ENCODE measurements around the gene TAF1A.

TAF1A gene

DNA sequence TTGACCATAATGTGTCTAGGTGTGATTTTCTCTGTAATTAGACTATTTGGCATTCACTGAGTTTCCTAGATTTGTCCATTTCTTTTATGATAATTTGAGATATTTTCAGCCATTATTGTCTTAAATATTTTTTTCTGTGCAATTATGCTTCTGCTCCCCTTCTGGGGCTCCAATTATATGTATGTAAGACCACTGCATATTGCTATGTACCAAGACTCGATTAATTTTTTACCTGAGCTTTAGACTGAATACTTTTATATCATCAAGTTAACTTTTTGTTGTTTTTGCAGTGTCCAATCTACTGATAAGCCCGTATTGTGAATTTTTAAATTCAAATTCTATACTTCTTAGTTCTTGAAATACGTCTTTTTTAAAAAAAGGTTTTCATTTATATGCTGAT, 5.1 kb upstream of the TAF1A start:
- DNase-seq, result no peak

GRCh38 chr1:222592171-222592570, 2.4 kb upstream of the TAF1A start:
- no peak for DNase-seq

DNA sequence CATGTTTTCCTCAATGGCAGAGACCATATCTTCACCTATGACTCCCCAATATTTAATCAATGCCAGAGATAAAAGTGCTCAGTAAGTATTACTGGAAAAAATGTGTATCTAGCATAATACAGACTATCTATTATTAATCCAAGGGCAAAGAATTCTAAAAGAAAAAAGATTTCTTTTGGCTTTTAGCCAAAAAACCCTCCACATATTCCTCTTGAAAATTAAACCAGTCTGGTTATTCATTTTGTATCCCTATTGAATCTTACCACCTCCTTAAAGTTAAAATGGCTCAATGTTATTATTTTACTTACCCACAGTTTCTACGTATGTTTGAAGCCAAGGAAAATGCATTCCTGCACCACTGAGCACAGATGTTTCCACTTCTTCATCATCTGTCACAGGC, 1.6 kb downstream of the TAF1A start:
- no peak for DNase-seq

DNA sequence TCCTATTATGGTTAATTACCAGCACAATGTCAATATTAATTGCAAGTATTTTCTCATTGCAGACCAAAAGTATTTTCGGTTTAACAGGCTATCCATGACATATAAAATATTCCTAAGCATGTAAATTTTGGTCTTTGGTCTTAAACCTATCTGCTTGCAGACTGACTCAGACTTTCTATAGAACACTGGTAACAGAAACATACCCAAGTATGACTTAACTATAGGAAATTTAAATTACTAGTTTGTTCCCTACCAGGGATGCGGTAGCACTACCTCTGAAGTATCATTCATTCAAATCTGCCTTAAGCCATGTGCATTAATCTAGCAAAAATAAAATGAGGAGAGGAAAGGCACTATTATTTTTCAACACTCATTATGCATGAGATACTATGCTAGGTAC, 2.9 kb downstream of the TAF1A start:
- no peak for DNase-seq

GRCh38 chr1:222583079-222583478, 6.7 kb downstream of the TAF1A start:
- DNase-seq, result no peak

DNA sequence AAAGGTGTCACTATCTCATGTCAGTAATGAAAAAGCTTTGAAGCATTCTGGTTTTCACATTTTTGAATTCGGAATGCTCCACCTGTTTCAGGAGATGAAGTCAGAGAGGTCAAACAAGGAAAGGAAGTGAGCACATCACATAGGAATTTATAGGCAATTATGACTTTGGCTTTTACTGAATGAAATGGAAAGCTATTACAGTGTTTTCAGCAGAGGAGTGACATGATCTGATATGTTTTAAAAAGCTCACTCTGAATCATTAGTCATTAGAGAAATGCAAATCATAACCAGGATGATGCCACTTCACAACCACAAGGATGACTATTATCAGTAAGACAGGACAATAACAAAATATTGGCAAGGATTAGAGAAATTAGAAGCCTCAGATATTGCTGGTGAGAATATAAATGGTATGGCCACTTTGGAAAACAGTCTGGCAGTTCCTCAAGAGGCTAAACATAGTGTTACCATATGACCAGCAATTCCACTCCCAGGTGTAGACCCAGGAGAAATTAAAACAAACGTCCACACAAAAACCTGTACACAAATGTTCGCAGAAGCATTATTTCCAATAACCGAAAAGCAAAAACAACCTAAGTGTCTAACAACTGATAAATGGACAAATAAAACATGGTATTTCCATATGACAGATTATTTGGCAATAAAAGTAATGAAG, 7.5 kb downstream of the TAF1A start:
- DNase-seq, result no peak

DNA sequence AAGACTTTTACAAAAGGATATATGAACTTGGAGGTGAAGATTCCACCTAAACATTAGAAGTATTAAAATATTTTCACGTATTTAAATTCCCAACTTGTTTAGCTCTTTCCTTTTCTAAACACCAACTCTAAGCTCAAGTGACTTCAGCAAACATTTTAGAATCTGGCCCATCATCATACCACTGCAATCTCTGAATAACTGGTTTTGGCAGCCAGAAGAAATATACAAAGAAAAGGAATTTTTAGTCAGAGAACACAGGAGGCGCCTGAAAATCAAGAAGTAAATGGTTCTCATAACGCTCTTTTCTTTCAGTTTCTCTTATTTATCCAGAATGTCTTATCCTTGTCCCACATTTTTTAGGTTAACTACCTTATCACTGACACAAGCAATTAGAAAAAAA, 10.4 kb downstream of the TAF1A start:
- no peak for DNase-seq

GRCh38 chr1:222570837-222571236, 18.9 kb downstream of the TAF1A start:
- DNase-seq, result no peak

- DNase-seq, result no peak
Observed at GRCh38 chr1:222561656-222562055, 28.1 kb downstream of the TAF1A start.

DNA sequence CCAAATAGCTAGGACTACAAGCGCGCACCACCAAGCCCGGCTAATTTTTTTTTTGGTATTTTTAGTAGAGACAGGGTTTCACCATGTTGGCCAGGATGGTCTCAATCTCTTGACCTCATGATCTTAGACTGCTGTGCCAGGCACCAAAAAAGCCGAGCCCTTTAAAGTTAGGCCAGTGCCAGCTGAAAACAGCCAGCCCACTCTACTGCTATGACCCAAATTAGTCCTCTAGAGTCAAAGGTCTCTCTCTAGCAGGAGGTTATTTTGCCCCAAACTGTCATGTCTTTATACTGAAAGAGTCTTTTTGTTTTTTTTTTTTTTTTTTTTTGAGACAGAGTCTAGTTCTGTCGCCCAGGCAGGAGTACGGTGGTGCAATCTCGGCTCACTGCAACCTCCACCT, 32.2 kb downstream of the TAF1A start:
- DNase-seq, result no peak

GRCh38 chr1:222557148-222557547, 32.6 kb downstream of the TAF1A start:
- no peak for DNase-seq

GRCh38 chr1:222555992-222556615, 33.6 kb downstream of the TAF1A start:
- DNase-seq, result no peak

DNA sequence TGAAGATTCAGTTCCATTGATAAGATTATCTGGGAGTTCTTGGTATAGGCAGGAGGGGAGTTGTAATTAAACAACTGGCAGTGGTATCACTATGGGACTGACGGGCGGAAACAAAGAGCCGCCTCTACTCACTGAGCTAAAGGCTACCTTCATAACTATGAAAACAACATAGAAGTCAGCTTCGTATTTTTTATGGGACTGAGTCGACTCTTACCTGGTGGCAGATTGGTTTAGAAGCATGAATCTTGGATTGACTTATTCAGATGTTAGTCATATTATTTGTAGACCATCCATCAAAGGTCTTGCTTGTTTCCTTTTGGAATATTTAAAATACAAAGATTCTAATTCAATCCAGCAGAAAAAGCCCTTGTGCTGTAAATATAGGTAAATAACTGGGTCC, 35.6 kb downstream of the TAF1A start:
- DNase-seq, result no peak

- no peak for DNase-seq
Observed at GRCh38 chr1:222552882-222553281, 36.9 kb downstream of the TAF1A start.

DNA sequence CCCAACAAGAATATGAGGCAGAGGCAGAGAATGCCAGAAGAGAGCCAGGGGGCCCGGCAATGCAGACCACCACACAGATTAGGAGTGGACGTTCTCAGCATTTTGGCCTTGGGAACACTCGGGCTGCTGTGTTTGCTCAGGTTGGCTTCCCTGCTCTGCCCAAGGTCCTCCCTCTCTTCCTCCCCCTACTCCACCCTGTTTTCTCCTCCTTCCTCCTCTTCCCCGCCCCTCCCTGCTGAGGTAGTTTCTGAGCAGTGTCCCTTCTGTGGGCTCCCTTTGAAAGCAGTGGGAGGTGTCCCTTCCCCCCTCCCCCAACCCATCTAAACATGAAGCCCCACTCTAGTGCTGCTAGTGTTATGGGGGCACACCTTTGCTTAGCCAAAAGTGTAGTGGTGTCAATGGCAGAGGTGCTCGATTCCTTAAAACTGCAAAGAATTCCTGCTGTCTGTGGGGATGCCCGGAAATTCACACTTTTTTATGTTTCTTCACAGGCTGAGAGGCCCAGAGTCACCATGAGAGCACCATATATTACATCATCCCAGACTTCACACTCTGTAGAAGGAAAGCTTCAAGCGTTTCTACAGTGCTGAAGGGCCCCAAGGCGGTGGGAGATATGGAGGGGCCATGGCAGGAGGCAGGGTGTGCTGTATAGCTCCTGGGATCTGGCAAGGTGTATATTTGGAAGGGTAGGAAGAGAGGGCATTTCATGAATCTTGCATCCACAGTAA, 41.6 kb downstream of the TAF1A start, which contains the start of gene HHIPL2:
Gene HHIPL2, minus strand, starts transcription at position 161 of the 728 bp plus-strand sequence. Its CDS starts 60 bp downstream, at position 101.
- no peak for DNase-seq

DNA sequence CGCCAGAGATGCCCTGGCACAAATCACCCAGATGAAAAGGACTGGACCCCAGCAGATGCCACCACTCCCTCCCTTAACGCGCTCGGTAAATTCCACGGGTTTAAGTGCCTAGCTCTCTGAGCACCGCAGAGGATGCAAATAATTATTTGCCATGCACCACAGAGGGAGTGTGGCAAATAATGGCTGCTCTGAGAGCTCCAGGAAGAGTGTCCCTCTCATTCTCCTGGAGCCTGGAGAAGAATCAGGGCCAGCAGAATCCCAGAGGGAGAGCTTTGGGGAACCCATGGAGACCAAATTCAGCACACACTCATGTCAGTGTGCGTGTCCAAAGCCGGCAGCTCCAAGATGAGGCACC, 42.5 kb downstream of the TAF1A start:
- no peak for DNase-seq

GRCh38 chr1:222546548-222547259, 43.0 kb downstream of the TAF1A start:
- DNase-seq, result no peak

DNA sequence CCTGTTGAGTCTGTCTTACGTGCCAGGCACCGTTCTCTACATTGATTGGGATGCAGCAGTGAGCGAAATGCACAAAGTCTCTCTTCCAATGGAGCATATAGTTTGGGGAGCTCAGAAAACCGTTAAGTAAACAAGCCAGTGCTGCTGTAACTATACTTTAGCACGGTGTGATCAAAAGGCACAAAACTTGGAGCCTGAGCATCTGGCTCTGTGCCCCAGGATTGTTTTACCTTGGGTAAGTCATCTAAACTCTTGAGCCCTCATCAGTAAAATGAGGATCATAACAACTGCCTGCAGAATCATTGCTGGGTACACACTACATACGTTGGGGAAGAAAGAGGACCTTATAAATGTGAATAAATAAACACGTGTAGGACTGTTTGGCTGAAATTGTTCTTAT, 43.6 kb downstream of the TAF1A start:
- no peak for DNase-seq

DNA sequence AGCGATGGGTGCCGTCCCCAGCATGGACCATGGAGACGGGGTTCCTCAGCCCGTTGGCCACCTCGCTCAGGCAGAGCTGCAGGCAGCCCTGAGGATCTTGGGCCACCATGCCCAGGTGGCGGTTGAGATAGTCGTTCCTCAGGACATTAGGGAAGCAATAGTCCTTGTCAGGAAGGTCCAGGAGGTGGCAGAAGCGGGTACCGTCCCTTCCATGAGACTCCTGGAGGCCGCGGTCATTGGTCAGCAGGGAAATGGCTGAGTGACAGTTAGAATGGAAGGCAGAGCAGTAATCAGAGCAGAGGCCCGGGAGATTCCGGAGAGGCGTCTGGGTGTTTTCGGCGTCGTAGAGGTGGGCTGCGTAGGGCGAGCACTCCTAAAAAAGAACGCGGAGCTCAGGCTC, 45.9 kb downstream of the TAF1A start:
- DNase-seq, result no peak

DNA sequence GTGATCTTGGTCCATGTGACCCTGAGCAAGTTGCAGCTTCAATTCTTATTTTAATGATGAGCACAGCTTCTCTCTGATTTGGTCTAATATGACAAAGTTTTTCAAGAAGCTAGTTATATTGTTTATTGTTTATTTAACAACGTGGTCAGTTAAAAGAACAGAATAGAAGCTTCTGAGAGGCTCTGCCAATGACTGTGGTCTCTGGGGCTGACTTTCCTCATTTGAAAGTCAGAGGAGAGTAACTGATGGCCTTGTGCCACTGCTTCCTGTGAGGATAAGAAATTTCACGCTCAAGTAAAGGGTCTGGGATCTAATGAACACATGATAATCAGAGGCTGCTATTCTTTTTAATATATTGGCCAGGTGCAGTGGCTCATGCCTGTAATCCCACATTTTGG, 49.1 kb downstream of the TAF1A start:
- no peak for DNase-seq

DNA sequence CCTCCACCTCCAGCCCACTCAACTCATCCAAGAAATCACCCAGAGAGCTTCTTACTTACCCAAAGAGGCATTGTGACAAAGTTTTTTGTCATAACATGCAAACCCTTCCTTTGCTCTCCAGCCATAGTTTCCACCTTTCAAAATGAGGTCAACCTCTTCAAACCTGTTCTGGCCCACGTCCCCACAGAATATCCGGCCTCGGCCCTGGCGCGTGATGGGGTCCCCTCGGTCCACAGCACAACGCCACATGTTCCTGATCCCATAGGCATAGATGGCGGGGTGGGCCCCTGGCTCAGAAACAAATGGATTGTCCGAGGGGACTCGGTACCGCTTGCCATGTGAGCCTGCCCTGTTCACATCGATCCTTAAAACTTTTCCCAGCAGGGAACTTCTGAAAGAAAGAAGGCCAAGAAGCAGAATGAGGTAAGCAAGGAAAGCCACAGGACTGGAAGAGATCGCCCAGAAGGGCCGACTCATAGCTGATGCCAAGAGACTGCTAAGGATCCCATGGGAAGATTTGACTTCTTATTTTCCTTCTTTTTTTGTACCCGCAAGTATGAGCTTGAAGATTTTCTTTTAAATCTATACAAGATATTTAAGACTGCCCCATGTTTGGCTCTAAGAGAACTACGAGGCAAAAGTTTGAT, 49.7 kb downstream of the TAF1A start:
- DNase-seq, result no peak

- no peak for DNase-seq
Observed at GRCh38 chr1:222535455-222535854, 54.3 kb downstream of the TAF1A start.

DNA sequence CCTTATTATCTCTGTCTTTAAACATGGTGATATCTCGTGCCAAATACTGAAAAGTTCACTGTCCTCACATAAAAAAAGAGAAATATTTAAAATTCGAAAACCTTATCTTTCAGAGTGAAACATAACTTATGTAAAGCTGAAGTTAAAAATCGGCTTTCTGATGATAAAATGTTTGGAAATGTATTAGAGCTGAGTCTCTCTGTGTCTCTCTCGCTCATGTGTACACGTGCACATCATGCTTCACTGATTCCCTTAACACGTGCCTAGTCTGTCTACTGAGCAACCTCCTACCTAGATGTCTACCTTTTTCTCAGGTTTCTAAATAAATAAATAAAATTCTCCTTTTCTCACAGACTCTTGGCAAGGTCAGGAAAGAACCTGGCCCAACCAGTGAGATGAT, 58.9 kb downstream of the TAF1A start:
- no peak for DNase-seq

Data from stimulated activated CD4-positive, alpha-beta T cell treated with anti-CD3 and anti-CD28 coated beads, Interleukin-4, amount 100 ng/mL, for 1 hour (primary cell).